ENCODE results near the gene MTA1.

GRCh38 chr14:105467942-105468471, 48.4 kb downstream of the MTA1 start:
- TF ChIP-seq CTCF (IDR thresholded peaks at IDR 0.05) (no peak), POLR2A (IDR thresholded peaks at IDR 0.05) (no peak)

Data from Peyer's patch (tissue), 4 donors.